ENCODE results near the gene ABLIM2. TPM values are rescaled to one million over a fixed set of nuclear protein-coding genes. Genes with fewer than 3 reads are reported as not detected.
A peak's percentile ranks its signal among the peaks of the same experiment; 100 is the strongest.

The ABLIM2 gene
- total and polyA plus RNA-seq, 2 experiments from 2014 or later = 1.5 to 4.3 TPM

DNA sequence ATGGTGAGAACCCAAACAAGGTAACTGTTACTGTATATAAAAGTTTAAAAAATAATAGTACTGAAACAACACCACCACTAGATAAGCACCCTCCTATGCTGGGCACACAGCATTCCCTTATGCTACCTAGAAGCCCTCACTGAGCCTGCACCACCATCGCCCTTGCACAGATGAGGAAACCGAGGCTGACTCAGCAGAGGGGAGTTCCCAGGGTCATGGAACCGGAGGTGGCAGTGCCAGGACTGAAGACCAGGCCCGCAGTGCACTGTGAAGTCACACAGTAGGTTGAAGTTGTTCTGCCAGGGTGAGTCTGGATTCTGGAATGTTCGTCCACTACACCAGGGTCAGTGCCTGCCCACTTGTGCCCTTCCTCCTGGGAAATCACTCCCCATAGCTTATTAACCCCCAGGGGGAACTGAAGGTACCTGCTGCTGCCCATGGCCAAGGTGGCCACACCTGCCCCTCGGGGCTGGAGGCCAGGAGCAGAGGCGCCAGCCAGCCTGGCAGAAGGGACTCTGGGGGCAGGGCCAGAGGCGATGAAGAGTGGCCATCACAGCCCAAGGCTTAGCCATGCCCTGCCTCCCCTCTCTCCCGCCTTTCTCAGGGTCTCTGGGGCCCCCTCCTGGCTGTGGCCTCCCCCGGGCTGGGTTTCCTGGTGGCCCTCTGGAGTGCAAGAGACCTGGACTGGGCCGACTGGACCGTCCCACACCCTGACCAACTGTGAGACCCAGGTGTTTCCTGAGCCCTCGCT lies 15.1 kb upstream of the ABLIM2 start:
- H3K4me1 ChIP-seq (ENCODE audit: insufficient read depth) = no peaks in the 10 kb centered on the region
- no peaks in the 10 kb centered on the region for H3F3A ChIP-seq (replicated peaks; ENCODE audit: low read depth)
- H3K27me3 ChIP-seq (ENCODE audit: insufficient read depth) = no peaks in the 10 kb centered on the region
- H3K36me3 Mint-ChIP-seq (ENCODE audit: low read depth) = no peaks in the 10 kb centered on the region
- no peak overlapping the region for H3K4me3 Mint-ChIP-seq
- no peaks in the 10 kb centered on the region for H3K27me3 Mint-ChIP-seq (ENCODE audit: insufficient read depth, low read depth, poor library complexity)
- DNase-seq (ENCODE audit: low spot score) = no peak
- H3K79me2 ChIP-seq (replicated peaks; ENCODE audit: insufficient read depth) = no peaks in the 10 kb centered on the region
- H3K27ac Mint-ChIP-seq = no peak overlapping the region
- no peak overlapping the region for H2AFZ ChIP-seq
- H3K9me2 ChIP-seq (ENCODE audit: insufficient read depth) = no peaks in the 10 kb centered on the region
- peaks cover 8% of the 10 kb centered on the region for H3K9me3 Mint-ChIP-seq
- no peak overlapping the region for H3K4me3 ChIP-seq
- H3K36me3 ChIP-seq (ENCODE audit: insufficient read depth) = no peaks in the 10 kb centered on the region
- 0 out of 3 replicates have a peak, but pooled peaks cover 2% of the 10 kb centered on the region for H3K4me1 Mint-ChIP-seq
- no peak for ATAC-seq
- no peak overlapping the region for H3K27ac ChIP-seq (ENCODE audit: low read depth)
- no peaks in the 10 kb centered on the region for H4K20me1 ChIP-seq (replicated peaks; ENCODE audit: insufficient read depth)
- no peak for TF ChIP-seq CREB1 (CRISPR knock-in tag; IDR thresholded peaks at IDR 0.05; ENCODE audit: low read depth)
- TF ChIP-seq, protein P1, sequence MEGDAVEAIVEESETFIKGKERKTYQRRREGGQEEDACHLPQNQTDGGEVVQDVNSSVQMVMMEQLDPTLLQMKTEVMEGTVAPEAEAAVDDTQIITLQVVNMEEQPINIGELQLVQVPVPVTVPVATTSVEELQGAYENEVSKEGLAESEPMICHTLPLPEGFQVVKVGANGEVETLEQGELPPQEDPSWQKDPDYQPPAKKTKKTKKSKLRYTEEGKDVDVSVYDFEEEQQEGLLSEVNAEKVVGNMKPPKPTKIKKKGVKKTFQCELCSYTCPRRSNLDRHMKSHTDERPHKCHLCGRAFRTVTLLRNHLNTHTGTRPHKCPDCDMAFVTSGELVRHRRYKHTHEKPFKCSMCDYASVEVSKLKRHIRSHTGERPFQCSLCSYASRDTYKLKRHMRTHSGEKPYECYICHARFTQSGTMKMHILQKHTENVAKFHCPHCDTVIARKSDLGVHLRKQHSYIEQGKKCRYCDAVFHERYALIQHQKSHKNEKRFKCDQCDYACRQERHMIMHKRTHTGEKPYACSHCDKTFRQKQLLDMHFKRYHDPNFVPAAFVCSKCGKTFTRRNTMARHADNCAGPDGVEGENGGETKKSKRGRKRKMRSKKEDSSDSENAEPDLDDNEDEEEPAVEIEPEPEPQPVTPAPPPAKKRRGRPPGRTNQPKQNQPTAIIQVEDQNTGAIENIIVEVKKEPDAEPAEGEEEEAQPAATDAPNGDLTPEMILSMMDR (conservative IDR thresholded peaks at IDR 0.05; ENCODE audit: low read depth in 2 of 2) = peak in 1 of 2 experiments; percentile 54; a peak in 2 of 4 replicates
- H3K4me2 ChIP-seq = no peak overlapping the region

DNA sequence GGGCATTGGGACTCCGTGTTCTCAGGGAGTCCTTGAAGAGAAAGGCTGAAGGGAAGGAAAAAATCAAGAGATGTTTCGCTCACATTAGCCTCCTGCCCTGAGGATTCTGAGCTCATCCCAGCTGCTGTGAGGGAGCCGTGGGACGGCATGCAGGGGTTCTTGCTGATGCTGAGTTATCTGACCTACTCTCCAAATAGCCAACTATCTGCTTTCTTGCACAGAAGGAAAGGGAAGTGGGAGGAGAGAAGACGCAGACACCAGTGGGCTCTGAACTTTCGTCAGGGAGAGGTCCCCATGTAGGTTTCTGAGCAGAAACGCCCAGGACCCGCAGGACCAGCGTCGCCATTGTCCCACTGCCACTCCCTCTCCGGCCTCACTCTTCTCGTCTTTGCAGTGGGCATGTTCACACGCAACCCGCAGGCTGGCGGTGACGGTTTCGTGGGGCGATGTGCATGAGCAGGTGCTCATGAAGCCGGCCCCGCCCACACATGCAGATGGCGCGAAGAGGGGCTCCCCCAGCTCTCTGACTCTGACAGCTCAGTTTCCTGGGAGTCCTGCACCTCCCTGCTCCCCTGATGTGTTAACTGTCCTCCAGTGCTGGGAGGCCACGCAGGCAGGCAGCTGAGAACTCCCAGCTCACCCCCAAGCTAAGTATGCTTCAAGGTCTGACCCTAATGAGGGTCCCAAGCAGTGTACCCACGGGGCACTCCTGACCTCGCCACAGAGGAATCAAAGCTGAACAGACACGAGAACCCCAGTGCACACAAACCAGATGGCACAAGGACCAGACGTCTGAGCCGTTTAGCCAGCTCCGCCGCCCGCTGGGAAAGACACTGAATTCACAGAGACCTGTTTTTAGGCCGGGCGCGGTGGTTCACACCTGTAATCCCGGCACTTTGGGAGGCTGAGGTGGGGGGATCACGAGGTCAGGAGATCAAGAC lies 13.6 kb upstream of the ABLIM2 start:
- ATAC-seq (no peak), DNase-seq (ENCODE audit: low spot score) (no peak)
- H3K9me3 Mint-ChIP-seq = peaks cover 19% of the 10 kb centered on the region
- no peaks in the 10 kb centered on the region for H3K27me3 ChIP-seq (ENCODE audit: insufficient read depth)
- H3K27ac Mint-ChIP-seq = no peak overlapping the region
- no peaks in the 10 kb centered on the region for H3K36me3 ChIP-seq (ENCODE audit: insufficient read depth)
- H3K4me1 ChIP-seq (ENCODE audit: insufficient read depth) = no peaks in the 10 kb centered on the region
- no peaks in the 10 kb centered on the region for H4K20me1 ChIP-seq (replicated peaks; ENCODE audit: insufficient read depth)
- no peak overlapping the region for H3K4me3 Mint-ChIP-seq
- peaks cover 7% of the 10 kb centered on the region; the same call in 2 of the 3 replicates for H3K36me3 Mint-ChIP-seq (ENCODE audit: low read depth)
- 0 out of 3 replicates have a peak, but pooled peaks cover 2% of the 10 kb centered on the region for H3K4me1 Mint-ChIP-seq
- H3K27me3 Mint-ChIP-seq (ENCODE audit: insufficient read depth, low read depth, poor library complexity) = no peaks in the 10 kb centered on the region
- H3K27ac ChIP-seq (ENCODE audit: low read depth) = no peak overlapping the region
- H3K9me2 ChIP-seq (ENCODE audit: insufficient read depth) = no peaks in the 10 kb centered on the region
- no peak overlapping the region for H3K4me2 ChIP-seq
- H3K79me2 ChIP-seq (replicated peaks; ENCODE audit: insufficient read depth) = no peaks in the 10 kb centered on the region
- H3K4me3 ChIP-seq = no peak overlapping the region
- H2AFZ ChIP-seq = no peak overlapping the region
- H3F3A ChIP-seq (replicated peaks; ENCODE audit: low read depth) = no peaks in the 10 kb centered on the region
- TF ChIP-seq, protein P2, sequence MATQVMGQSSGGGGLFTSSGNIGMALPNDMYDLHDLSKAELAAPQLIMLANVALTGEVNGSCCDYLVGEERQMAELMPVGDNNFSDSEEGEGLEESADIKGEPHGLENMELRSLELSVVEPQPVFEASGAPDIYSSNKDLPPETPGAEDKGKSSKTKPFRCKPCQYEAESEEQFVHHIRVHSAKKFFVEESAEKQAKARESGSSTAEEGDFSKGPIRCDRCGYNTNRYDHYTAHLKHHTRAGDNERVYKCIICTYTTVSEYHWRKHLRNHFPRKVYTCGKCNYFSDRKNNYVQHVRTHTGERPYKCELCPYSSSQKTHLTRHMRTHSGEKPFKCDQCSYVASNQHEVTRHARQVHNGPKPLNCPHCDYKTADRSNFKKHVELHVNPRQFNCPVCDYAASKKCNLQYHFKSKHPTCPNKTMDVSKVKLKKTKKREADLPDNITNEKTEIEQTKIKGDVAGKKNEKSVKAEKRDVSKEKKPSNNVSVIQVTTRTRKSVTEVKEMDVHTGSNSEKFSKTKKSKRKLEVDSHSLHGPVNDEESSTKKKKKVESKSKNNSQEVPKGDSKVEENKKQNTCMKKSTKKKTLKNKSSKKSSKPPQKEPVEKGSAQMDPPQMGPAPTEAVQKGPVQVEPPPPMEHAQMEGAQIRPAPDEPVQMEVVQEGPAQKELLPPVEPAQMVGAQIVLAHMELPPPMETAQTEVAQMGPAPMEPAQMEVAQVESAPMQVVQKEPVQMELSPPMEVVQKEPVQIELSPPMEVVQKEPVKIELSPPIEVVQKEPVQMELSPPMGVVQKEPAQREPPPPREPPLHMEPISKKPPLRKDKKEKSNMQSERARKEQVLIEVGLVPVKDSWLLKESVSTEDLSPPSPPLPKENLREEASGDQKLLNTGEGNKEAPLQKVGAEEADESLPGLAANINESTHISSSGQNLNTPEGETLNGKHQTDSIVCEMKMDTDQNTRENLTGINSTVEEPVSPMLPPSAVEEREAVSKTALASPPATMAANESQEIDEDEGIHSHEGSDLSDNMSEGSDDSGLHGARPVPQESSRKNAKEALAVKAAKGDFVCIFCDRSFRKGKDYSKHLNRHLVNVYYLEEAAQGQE (IDR thresholded peaks at IDR 0.05; ENCODE audit: unreplicated experiment) = no peak
- TF ChIP-seq, protein P3, sequence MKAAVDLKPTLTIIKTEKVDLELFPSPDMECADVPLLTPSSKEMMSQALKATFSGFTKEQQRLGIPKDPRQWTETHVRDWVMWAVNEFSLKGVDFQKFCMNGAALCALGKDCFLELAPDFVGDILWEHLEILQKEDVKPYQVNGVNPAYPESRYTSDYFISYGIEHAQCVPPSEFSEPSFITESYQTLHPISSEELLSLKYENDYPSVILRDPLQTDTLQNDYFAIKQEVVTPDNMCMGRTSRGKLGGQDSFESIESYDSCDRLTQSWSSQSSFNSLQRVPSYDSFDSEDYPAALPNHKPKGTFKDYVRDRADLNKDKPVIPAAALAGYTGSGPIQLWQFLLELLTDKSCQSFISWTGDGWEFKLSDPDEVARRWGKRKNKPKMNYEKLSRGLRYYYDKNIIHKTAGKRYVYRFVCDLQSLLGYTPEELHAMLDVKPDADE (IDR thresholded peaks at IDR 0.05) = no peak
- TF ChIP-seq STAT1 (IDR thresholded peaks at IDR 0.05; ENCODE audit: unreplicated experiment) = no peak
- TF ChIP-seq, protein P1 (conservative IDR thresholded peaks at IDR 0.05; ENCODE audit: low read depth in 2 of 2) = no peak
- TF ChIP-seq NANOG (IDR thresholded peaks at IDR 0.05; ENCODE audit: borderline replicate concordance) = no peak
- TF ChIP-seq EZH2 (IDR thresholded peaks at IDR 0.05; ENCODE audit: low read depth, unreplicated experiment) = no peak
- TF ChIP-seq JUNB (IDR thresholded peaks at IDR 0.05; ENCODE audit: unreplicated experiment) = no peak
